ENCODE data around the gene PLBD2. TPM values are rescaled to one million over a fixed set of nuclear protein-coding genes. Genes with fewer than 3 reads are reported as not detected.

The PLBD2 gene
- total and polyA plus RNA-seq, 10 of the 15 experiments (the other 5 are each of a cell fraction or from before 2014, with no cell fraction given), result 1.4 to 16.6 (median 5.9) TPM

DNA sequence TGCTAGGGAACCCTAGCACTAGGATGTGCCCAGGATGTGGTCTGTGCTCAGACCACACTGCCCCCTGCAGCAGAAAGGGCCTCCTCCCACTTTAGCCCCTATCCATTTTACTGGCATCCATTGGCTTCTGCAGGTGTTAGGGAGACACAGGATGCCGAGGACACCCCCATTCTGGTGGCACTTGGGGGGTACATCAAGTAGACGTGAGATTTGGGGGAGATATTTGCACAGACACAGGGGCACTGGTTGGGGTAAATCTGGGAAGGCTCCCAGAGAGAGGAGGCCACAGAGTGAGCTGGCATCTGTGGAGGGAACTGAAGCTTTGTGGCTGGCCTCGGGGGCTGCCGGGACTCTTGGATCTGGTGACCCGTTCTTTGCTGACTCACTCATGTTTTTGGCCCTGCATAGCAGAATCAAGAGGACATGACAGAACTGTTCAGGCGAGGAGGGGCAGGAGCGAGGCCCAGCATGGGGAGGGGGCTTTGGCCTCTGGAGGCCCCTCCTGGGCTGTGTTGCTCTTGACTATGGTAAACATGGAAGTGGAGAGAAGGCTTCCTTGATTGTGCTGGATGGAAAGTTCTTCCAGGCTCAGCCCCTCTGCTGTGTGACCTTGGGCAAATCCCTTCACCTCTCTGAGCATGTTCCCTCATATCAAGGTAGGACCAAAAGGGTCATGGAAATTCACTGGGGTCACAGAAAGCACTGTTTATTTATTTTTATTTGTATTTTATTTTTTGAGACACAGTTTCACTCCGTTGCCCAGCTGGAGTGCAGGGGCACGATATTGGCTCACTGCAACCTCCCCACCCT lies 1.8 kb downstream of the PLBD2 start:
- no peak overlapping the region for H3K9ac ChIP-seq (ENCODE audit: control insufficient read depth, insufficient read depth, low read length)

More for the DNA sequence above, 1.8 kb downstream of the PLBD2 start:
- RAD21 ChIA-PET (ENCODE audit: unreplicated experiment), result interaction anchor here (1.5 kb wide), 1 partner anchor 173 kb away, joined by 4 read pairs; no protein-coding TSS in a partner anchor
- Histone ChIP-seq H3K79me2 (ENCODE audit: control insufficient read depth, insufficient read depth, low read length) (peaks cover 7% of the 10 kb centered on the region; the same call in 1 of the 2 replicates), H4K20me1 (ENCODE audit: control insufficient read depth, insufficient read depth) (no peaks in the 10 kb centered on the region), H3K27ac (ENCODE audit: control insufficient read depth, insufficient read depth) (no peak overlapping the region), H3K9me3 (replicated peaks; ENCODE audit: control insufficient read depth, insufficient read depth, low read length) (no peaks in the 10 kb centered on the region), H3K4me2 (ENCODE audit: control insufficient read depth, insufficient read depth) (peak overlapping the region; percentile 84; the same call in 1 of the 2 replicates), H2AFZ (ENCODE audit: control insufficient read depth, low read depth, low read length) (no peak overlapping the region), H3K36me3 (ENCODE audit: control insufficient read depth in 2 of 2, insufficient read depth in 2 of 2, low read length in 1 of 2) (no peaks in the 10 kb centered on the region), H3K4me3 (peak overlapping the region; percentile 71; the same call in 1 of the 2 replicates), H3K4me1 (ENCODE audit: control insufficient read depth, insufficient read depth, low read length) (0 out of 2 replicates have a peak, but pooled peaks cover 4% of the 10 kb centered on the region), H3K27me3 (replicated peaks in 1 of 2; ENCODE audit: control insufficient read depth in 2 of 2, insufficient read depth in 2 of 2, low read length in 1 of 2) (no peaks in the 10 kb centered on the region)
- TSS peak; percentile 61 for BruUV-seq (replicated peaks)
- DNase-seq (ENCODE audit: low read depth, low spot score) (no peak), FAIRE-seq (no peak), ATAC-seq (peak; percentile 9; the same call in 2 of the 3 replicates)
- SMC1A ChIA-PET (ENCODE audit: uncharacterized antibody, unreplicated experiment), result interaction anchor here (1.1 kb wide), 2 partner anchors 25 to 33 kb away, joined by 3 read pairs; partner anchors contain the start of gene SLC8B1
- CTCF ChIA-PET, result no interaction called here
- POLR2A ChIA-PET, result interaction anchor here (1.5 kb wide), 1 partner anchor 25 kb away, joined by 4 read pairs; the partner anchor contains the start of gene SLC8B1
- TF ChIP-seq KDM1A (IDR thresholded peaks at IDR 0.05; ENCODE audit: borderline replicate concordance), result no peak
- no peak for TF ChIP-seq RBBP5 (conservative IDR thresholded peaks at IDR 0.05)
- TF ChIP-seq NRF1 (conservative IDR thresholded peaks at IDR 0.05; ENCODE audit: low read depth, low read length), result no peak
- TF ChIP-seq, protein P1, sequence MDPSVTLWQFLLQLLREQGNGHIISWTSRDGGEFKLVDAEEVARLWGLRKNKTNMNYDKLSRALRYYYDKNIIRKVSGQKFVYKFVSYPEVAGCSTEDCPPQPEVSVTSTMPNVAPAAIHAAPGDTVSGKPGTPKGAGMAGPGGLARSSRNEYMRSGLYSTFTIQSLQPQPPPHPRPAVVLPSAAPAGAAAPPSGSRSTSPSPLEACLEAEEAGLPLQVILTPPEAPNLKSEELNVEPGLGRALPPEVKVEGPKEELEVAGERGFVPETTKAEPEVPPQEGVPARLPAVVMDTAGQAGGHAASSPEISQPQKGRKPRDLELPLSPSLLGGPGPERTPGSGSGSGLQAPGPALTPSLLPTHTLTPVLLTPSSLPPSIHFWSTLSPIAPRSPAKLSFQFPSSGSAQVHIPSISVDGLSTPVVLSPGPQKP (IDR thresholded peaks at IDR 0.05; ENCODE audit: low read depth, low read length), result no peak
- 0 out of 2 replicates have a peak, but pooled peaks have one; percentile 27 for TF ChIP-seq CHD2 (IDR thresholded peaks at IDR 0.05; ENCODE audit: borderline replicate concordance, low read depth, low read length)
- TF ChIP-seq, protein P2, sequence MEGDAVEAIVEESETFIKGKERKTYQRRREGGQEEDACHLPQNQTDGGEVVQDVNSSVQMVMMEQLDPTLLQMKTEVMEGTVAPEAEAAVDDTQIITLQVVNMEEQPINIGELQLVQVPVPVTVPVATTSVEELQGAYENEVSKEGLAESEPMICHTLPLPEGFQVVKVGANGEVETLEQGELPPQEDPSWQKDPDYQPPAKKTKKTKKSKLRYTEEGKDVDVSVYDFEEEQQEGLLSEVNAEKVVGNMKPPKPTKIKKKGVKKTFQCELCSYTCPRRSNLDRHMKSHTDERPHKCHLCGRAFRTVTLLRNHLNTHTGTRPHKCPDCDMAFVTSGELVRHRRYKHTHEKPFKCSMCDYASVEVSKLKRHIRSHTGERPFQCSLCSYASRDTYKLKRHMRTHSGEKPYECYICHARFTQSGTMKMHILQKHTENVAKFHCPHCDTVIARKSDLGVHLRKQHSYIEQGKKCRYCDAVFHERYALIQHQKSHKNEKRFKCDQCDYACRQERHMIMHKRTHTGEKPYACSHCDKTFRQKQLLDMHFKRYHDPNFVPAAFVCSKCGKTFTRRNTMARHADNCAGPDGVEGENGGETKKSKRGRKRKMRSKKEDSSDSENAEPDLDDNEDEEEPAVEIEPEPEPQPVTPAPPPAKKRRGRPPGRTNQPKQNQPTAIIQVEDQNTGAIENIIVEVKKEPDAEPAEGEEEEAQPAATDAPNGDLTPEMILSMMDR (IDR thresholded peaks at IDR 0.05 in 2 of 3, conservative IDR thresholded peaks at IDR 0.05 in 1 of 3; ENCODE audit: control insufficient read depth in 2 of 3, extremely low read depth in 1 of 3, insufficient read depth in 1 of 3, low read depth in 3 of 3, low read length in 3 of 3), result peak in 1 of 3 experiments; percentile 27; a peak in 1 of 6 replicates
- TF ChIP-seq WRNIP1 (IDR thresholded peaks at IDR 0.05; ENCODE audit: borderline replicate concordance, low read depth, low read length), result no peak
- TF ChIP-seq, protein P3, sequence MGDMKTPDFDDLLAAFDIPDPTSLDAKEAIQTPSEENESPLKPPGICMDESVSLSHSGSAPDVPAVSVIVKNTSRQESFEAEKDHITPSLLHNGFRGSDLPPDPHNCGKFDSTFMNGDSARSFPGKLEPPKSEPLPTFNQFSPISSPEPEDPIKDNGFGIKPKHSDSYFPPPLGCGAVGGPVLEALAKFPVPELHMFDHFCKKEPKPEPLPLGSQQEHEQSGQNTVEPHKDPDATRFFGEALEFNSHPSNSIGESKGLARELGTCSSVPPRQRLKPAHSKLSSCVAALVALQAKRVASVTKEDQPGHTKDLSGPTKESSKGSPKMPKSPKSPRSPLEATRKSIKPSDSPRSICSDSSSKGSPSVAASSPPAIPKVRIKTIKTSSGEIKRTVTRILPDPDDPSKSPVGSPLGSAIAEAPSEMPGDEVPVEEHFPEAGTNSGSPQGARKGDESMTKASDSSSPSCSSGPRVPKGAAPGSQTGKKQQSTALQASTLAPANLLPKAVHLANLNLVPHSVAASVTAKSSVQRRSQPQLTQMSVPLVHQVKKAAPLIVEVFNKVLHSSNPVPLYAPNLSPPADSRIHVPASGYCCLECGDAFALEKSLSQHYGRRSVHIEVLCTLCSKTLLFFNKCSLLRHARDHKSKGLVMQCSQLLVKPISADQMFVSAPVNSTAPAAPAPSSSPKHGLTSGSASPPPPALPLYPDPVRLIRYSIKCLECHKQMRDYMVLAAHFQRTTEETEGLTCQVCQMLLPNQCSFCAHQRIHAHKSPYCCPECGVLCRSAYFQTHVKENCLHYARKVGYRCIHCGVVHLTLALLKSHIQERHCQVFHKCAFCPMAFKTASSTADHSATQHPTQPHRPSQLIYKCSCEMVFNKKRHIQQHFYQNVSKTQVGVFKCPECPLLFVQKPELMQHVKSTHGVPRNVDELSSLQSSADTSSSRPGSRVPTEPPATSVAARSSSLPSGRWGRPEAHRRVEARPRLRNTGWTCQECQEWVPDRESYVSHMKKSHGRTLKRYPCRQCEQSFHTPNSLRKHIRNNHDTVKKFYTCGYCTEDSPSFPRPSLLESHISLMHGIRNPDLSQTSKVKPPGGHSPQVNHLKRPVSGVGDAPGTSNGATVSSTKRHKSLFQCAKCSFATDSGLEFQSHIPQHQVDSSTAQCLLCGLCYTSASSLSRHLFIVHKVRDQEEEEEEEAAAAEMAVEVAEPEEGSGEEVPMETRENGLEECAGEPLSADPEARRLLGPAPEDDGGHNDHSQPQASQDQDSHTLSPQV (IDR thresholded peaks at IDR 0.05), result no peak
- 0 out of 4 replicates have a peak, but pooled peaks of 1 of the 2 experiments have one; percentile 10 for TF ChIP-seq IKZF2 (IDR thresholded peaks at IDR 0.05)
- in situ Hi-C loops (cut with MboI) (no loop called here), intact Hi-C loops (cut with micrococcal nuclease; ENCODE audit: unreplicated experiment) (loop anchor here (2.0 kb wide), 1 partner anchor 25 kb away; the partner anchor contains the start of gene SLC8B1)
- 56% methylated on average over 9 of the region's 9 CpGs for WGBS (ENCODE audit: insufficient coverage, insufficient replicate concordance, low lambda C conversion rate, missing lambda C conversion rate)

Data from GM12878 (cell line).